ENCODE measurements around the gene DLG1.

The DLG1 gene

GRCh38 chr3:197028728-197029510 is 269.5 kb downstream of the DLG1 start:
- POLR2A ChIA-PET = no interaction called here
- under 1% methylated on average over 53 of the region's 67 CpGs for WGBS (ENCODE audit: insufficient coverage)
- Histone ChIP-seq H3K4me3 (ENCODE audit: control insufficient read depth in 1 of 7, extremely low read depth in 1 of 7, insufficient read depth in 4 of 7, low read depth in 2 of 7, low read length in 6 of 7) (peak overlapping the region; percentile 43 to 79 (median 69)), H3K36me3 (ENCODE audit: control insufficient read depth in 4 of 4, insufficient read depth in 4 of 4, low read length in 3 of 4) (peaks cover 0 to 6% (median 3%) of the 10 kb centered on the region in 4 experiments), H3K27ac (ENCODE audit: insufficient read depth in 1 of 2, low read depth in 1 of 2, low read length in 2 of 2, poor library complexity in 1 of 2, severe bottlenecking in 2 of 2) (no peak overlapping the region), H3K4me1 (ENCODE audit: control extremely low read depth in 1 of 4, control insufficient read depth in 4 of 4, insufficient read depth in 4 of 4, low read length in 3 of 4) (peaks cover 0 to 35% (median 21%) of the 10 kb centered on the region in 4 experiments), H3K9me3 (ENCODE audit: control extremely low read depth in 1 of 5, control insufficient read depth in 4 of 5, insufficient read depth in 2 of 5, low read depth in 1 of 5, low read length in 4 of 5) (no peaks in the 10 kb centered on the region), H3K27me3 (replicated peaks in 2 of 5; ENCODE audit: control insufficient read depth in 4 of 5, insufficient read depth in 5 of 5, low read length in 4 of 5) (peaks cover 0 to 2% (median 0%) of the 10 kb centered on the region in 5 experiments)
- CTCF ChIA-PET = interaction anchor here (0.9 to 6.5 kb wide), 13 partner anchors 9 to 158 kb away, joined by 3 to 56 read pairs (median 3); no protein-coding TSS in a partner anchor
- DNase-seq = peak in 2 of 3 donors; percentile 26 to 37

DNA sequence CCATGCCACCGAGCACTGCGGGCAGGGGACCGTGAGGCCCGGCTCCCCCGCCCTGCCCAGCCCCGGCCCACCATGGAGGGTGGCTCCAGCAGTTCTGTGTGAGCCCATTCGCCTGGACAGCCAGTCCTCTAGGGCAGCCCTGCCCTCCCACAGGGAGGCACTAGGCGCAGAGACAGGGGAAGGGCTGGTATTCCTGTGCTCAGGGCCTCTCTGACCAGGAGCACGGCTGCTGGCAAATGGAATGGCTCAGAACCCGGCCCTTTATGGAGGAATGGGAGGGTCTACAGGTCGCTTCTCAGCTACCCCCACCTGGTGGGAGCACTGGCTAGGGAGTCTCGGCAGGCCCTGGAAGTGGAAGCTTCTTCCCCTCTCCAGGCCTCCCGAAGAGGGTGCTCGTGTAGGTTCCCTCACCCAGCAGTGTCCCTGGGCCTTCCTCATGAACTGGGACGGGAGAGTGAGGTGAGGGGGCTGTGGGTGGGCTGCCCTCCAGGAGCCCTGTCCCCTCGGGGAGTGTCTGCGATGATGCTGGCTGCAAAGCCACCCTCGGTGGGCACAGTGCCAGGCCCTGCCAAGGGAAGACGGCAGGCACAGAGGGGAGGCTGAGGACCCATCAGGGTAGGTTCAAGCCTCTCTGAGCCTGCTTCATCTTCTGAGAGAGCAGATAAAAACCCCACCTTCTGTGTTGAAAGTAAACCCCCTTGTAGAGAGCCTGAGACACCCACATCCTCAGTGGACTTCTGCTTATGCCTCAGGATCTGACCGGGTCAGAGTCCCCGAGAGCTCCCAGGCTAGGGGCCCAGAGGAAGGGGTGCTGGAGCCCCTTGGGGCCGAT is 270.3 kb downstream of the DLG1 start:
- POLR2A ChIA-PET = no interaction called here
- peak in 1 of 3 donors; percentile 29 for DNase-seq
- peak overlapping the region in 4 of 7 experiments; percentile 43 to 79 (median 74) for H3K4me3 ChIP-seq (ENCODE audit: control insufficient read depth in 1 of 7, extremely low read depth in 1 of 7, insufficient read depth in 4 of 7, low read depth in 2 of 7, low read length in 6 of 7)

GRCh38 chr3:197027151-197027895 is 271.1 kb downstream of the DLG1 start:
- CTCF ChIA-PET = interaction anchor here (3.0 to 6.5 kb wide), 2 partner anchors 11 to 24 kb away, joined by 11 to 56 read pairs; no protein-coding TSS in a partner anchor
- 94% methylated on average over 21 of the region's 29 CpGs for WGBS (ENCODE audit: insufficient coverage)
- POLR2A ChIA-PET = no interaction called here
- Histone ChIP-seq H3K27ac (ENCODE audit: insufficient read depth in 1 of 2, low read depth in 1 of 2, low read length in 2 of 2, poor library complexity in 1 of 2, severe bottlenecking in 2 of 2) (no peak overlapping the region), H3K27me3 (replicated peaks in 2 of 5; ENCODE audit: control insufficient read depth in 4 of 5, insufficient read depth in 5 of 5, low read length in 4 of 5) (peaks cover 0 to 2% (median 0%) of the 10 kb centered on the region in 5 experiments), H3K4me3 (ENCODE audit: control insufficient read depth in 1 of 7, extremely low read depth in 1 of 7, insufficient read depth in 4 of 7, low read depth in 2 of 7, low read length in 6 of 7) (no peak overlapping the region), H3K4me1 (ENCODE audit: control extremely low read depth in 1 of 4, control insufficient read depth in 4 of 4, insufficient read depth in 4 of 4, low read length in 3 of 4) (peaks cover 0 to 51% (median 37%) of the 10 kb centered on the region in 4 experiments), H3K9me3 (ENCODE audit: control extremely low read depth in 1 of 5, control insufficient read depth in 4 of 5, insufficient read depth in 2 of 5, low read depth in 1 of 5, low read length in 4 of 5) (no peaks in the 10 kb centered on the region), H3K36me3 (ENCODE audit: control insufficient read depth in 4 of 4, insufficient read depth in 4 of 4, low read length in 3 of 4) (peaks cover 0 to 6% (median 3%) of the 10 kb centered on the region in 4 experiments)
- DNase-seq = no peak

More for the DNA sequence above, 270.3 kb downstream of the DLG1 start:
- Histone ChIP-seq H3K9me3 (ENCODE audit: control extremely low read depth in 1 of 5, control insufficient read depth in 4 of 5, insufficient read depth in 2 of 5, low read depth in 1 of 5, low read length in 4 of 5) (no peaks in the 10 kb centered on the region), H3K36me3 (ENCODE audit: control insufficient read depth in 4 of 4, insufficient read depth in 4 of 4, low read length in 3 of 4) (peaks cover 0 to 6% (median 3%) of the 10 kb centered on the region in 4 experiments), H3K4me1 (ENCODE audit: control extremely low read depth in 1 of 4, control insufficient read depth in 4 of 4, insufficient read depth in 4 of 4, low read length in 3 of 4) (peaks cover 0 to 43% (median 29%) of the 10 kb centered on the region in 4 experiments), H3K27me3 (replicated peaks in 2 of 5; ENCODE audit: control insufficient read depth in 4 of 5, insufficient read depth in 5 of 5, low read length in 4 of 5) (peaks cover 0 to 2% (median 0%) of the 10 kb centered on the region in 5 experiments), H3K27ac (ENCODE audit: insufficient read depth in 1 of 2, low read depth in 1 of 2, low read length in 2 of 2, poor library complexity in 1 of 2, severe bottlenecking in 2 of 2) (no peak overlapping the region)
- CTCF ChIA-PET = interaction anchor here (0.9 to 6.5 kb wide), 6 partner anchors 8 to 44 kb away, joined by 3 to 56 read pairs (median 9); no protein-coding TSS in a partner anchor
- WGBS (ENCODE audit: insufficient coverage) = 77% methylated on average over 19 of the region's 22 CpGs

GRCh38 chr3:197026481-197026866 is 271.9 kb downstream of the DLG1 start:
- H3K27ac ChIP-seq (ENCODE audit: insufficient read depth in 1 of 2, low read depth in 1 of 2, low read length in 2 of 2, poor library complexity in 1 of 2, severe bottlenecking in 2 of 2) = no peak overlapping the region
- H3K4me3 ChIP-seq (ENCODE audit: control insufficient read depth in 1 of 7, extremely low read depth in 1 of 7, insufficient read depth in 4 of 7, low read depth in 2 of 7, low read length in 6 of 7) = no peak overlapping the region
- peaks cover 0 to 53% (median 35%) of the 10 kb centered on the region in 4 experiments for H3K4me1 ChIP-seq (ENCODE audit: control extremely low read depth in 1 of 4, control insufficient read depth in 4 of 4, insufficient read depth in 4 of 4, low read length in 3 of 4)
- H3K27me3 ChIP-seq (replicated peaks in 2 of 5; ENCODE audit: control insufficient read depth in 4 of 5, insufficient read depth in 5 of 5, low read length in 4 of 5) = peaks cover 0 to 1% (median 0%) of the 10 kb centered on the region in 5 experiments
- ChIA-PET CTCF (interaction anchor here (3.0 to 6.5 kb wide), 2 partner anchors 10 to 23 kb away, joined by 11 to 56 read pairs; no protein-coding TSS in a partner anchor), POLR2A (no interaction called here)
- DNase-seq = no peak
- no peaks in the 10 kb centered on the region for H3K9me3 ChIP-seq (ENCODE audit: control extremely low read depth in 1 of 5, control insufficient read depth in 4 of 5, insufficient read depth in 2 of 5, low read depth in 1 of 5, low read length in 4 of 5)
- 97% methylated on average over 9 of the region's 9 CpGs for WGBS (ENCODE audit: insufficient coverage)
- H3K36me3 ChIP-seq (ENCODE audit: control insufficient read depth in 4 of 4, insufficient read depth in 4 of 4, low read length in 3 of 4) = peaks cover 0 to 6% (median 3%) of the 10 kb centered on the region in 4 experiments

GRCh38 chr3:197025736-197026480 is 272.5 kb downstream of the DLG1 start:
- Histone ChIP-seq H3K27me3 (replicated peaks in 2 of 5; ENCODE audit: control insufficient read depth in 4 of 5, insufficient read depth in 5 of 5, low read length in 4 of 5) (peaks cover 0 to 1% (median 0%) of the 10 kb centered on the region in 5 experiments), H3K4me3 (ENCODE audit: control insufficient read depth in 1 of 7, extremely low read depth in 1 of 7, insufficient read depth in 4 of 7, low read depth in 2 of 7, low read length in 6 of 7) (no peak overlapping the region), H3K27ac (ENCODE audit: insufficient read depth in 1 of 2, low read depth in 1 of 2, low read length in 2 of 2, poor library complexity in 1 of 2, severe bottlenecking in 2 of 2) (no peak overlapping the region), H3K36me3 (ENCODE audit: control insufficient read depth in 4 of 4, insufficient read depth in 4 of 4, low read length in 3 of 4) (peaks cover 0 to 6% (median 3%) of the 10 kb centered on the region in 4 experiments), H3K4me1 (ENCODE audit: control extremely low read depth in 1 of 4, control insufficient read depth in 4 of 4, insufficient read depth in 4 of 4, low read length in 3 of 4) (peaks cover 0 to 47% (median 33%) of the 10 kb centered on the region in 4 experiments), H3K9me3 (ENCODE audit: control extremely low read depth in 1 of 5, control insufficient read depth in 4 of 5, insufficient read depth in 2 of 5, low read depth in 1 of 5, low read length in 4 of 5) (no peaks in the 10 kb centered on the region)
- no peak for DNase-seq
- CTCF ChIA-PET = interaction anchor here (3.0 to 6.5 kb wide), 3 partner anchors 10 to 22 kb away, joined by 10 to 56 read pairs (median 11); no protein-coding TSS in a partner anchor
- 95% methylated on average over 15 of the region's 21 CpGs for WGBS (ENCODE audit: insufficient coverage)
- POLR2A ChIA-PET = no interaction called here

Measured in common myeloid progenitor, CD34-positive (primary cell).